Right cardiac atrium (tissue), 5 donors: ENCODE data around the gene PHACTR1. TPM values are rescaled to one million over a fixed set of nuclear protein-coding genes. Genes with fewer than 3 reads are reported as not detected.
A peak's percentile ranks its signal among the peaks of the same experiment; 100 is the strongest.

Source experiments
- ATAC-seq, 2 donors: fragments of 200-7000 bp; cut with Tn5 transposase; one replicate each; pipeline versions ENCODE4 v1.8.0 to v1.9.1; 2020; ENCODE audit warnings: moderate library complexity in 2 of 2, mild to moderate bottlenecking in 1 of 2
- DNase-seq, 3 donors: peaks; one replicate each; pipeline ENCODE4 v3.0.0-alpha.2; 2020
- H3K27ac ChIP-seq: one replicate; pipeline ENCODE4 v1.5.1; 2013; ENCODE audit warnings: mild to moderate bottlenecking, low read length, control low read depth, moderate library complexity
- H3K27me3 ChIP-seq: one replicate; pipeline ENCODE4 v1.6.1; 2013; ENCODE audit not compliant: control insufficient read depth, insufficient read depth
- H3K4me1 ChIP-seq: one replicate; pipeline ENCODE4 v1.6.1; 2013; ENCODE audit warnings: low read length; ENCODE audit not compliant: control insufficient read depth, insufficient read depth
- H3K4me3 ChIP-seq: one replicate; pipeline ENCODE4 v1.5.1; 2013; ENCODE audit warnings: low read length, control low read depth
- H3K9me3 ChIP-seq: one replicate; pipeline ENCODE4 v1.6.1; 2013; ENCODE audit warnings: low read length; ENCODE audit not compliant: control insufficient read depth
- WGBS: extraction: QIAGEN DNeasy Blood & Tissue Kit; methylation state at CpG from one replicate; pipeline ENCODE4 v1.1.7; 2013; 5-methylcytosine and 5-hydroxymethylcytosine counted together
- intact Hi-C, 4 donors: fragments of 100-400 bp; cut with DNase I; formaldehyde crosslinking; loops; one replicate each; pipeline versions ENCODE4 v1.11.0 to v1.14.0; 2022 to 2023
- polyA plus RNA-seq: library from polyadenylated mRNA; stranded (reverse); fragments of 200-250 nt; gene quantifications from one replicate; pipeline ENCODE4 v1.2.3, GENCODE V29; 2013
- total RNA-seq, 4 donors: library from RNA; stranded (reverse); fragmentation: NEBNext Ultra II Directional; extraction: Animal tissue kit (Norgen Biotek cat#: 25700); gene quantifications; one replicate each; pipeline ENCODE4 v1.2.1, GENCODE V29; 2021
- donor health status: healthy with polysubstance abuse.
- donor health status: DM: no; HTN: yes; CAD: no.
- donor health status: DM: no; HTN: no; CAD: no.
- donor health status: DM: no; HTN: yes; CAD: no; lungs with severe emphysema.
- donor health status: DM: yes; HTN: yes; CAD: no.

Gene PHACTR1
- total and polyA plus RNA-seq, 5 donors, result 7.3 to 29.4 (median 25.1) TPM

DNA sequence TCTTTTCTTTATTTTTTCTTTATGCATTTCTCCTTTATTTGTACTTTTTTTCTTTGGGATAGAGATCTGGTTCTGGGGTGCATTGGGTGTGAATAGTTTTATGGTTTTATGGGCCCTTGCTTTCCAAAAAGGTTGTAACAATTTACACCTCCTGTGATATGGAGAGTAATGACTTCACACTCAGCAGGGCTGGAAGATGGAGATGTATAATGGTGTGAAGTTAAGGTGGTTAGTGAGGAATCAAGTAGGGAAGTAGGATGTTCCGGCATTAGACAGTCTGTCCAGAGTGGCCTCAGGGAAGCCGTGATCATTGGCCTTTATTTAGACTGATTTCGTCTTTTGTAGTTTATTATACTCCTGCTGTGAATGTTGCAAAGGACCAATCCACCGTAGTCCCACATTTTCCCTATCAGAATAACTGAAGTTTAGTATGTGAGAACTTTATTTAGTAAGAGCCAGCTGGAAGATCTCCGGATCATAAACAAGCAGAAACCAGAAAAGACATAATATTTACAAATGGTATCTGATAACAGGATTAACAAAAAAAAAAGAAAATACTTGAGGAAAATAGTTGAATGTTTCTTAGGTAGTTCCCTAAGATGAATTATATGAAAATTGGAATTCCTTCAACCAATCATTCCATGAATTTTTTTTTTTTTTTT lies 356.2 kb downstream of the PHACTR1 start:
- Histone ChIP-seq H3K9me3 (no peaks in the 10 kb centered on the region), H3K27me3 (no peaks in the 10 kb centered on the region), H3K4me1 (peaks cover 10% of the 10 kb centered on the region), H3K27ac (no peak overlapping the region), H3K4me3 (no peak overlapping the region)
- ATAC-seq (no peak), DNase-seq (no peak)
- WGBS, result 83% methylated on average over 5 of the region's 5 CpGs
- intact Hi-C loops, result no loop called here

DNA sequence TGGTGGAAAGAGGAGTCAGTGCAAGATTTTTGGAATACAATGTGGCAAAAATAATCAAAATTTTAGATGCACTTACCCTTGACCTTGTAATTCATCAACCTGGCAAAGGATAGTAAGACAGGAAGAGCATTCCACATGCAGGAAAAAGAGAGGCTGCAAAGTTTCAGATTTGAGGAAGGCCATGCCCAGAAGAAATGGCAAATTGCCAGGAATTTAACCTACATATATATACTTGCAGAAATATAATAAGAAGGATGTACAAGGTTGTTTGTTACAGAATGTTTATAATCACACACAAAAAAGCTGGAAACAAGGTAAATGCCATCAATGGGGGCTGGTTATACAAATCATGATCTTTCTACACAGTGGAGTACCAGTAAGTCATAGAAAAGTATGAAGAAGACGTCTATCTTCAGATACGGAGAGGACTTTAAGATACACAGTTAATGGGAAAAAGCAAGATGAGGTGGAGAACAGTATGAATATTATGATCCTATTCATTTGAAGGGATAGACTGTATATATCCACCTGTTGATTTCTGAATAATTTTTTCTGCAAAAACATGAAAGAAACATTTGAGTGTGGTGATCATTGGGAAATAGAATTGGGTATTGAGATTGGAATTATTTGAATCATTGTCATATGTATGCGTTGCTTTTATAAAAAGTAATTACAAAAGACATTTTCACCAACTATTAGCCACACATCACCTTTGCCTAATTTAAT lies 358.0 kb downstream of the PHACTR1 start:
- DNase-seq (no peak), ATAC-seq (no peak)
- WGBS, result 93% methylated on average over 3 of the region's 3 CpGs
- no peak overlapping the region for H3K27ac ChIP-seq
- intact Hi-C loops, result no loop called here
- H3K4me3 ChIP-seq, result no peak overlapping the region
- no peaks in the 10 kb centered on the region for H3K27me3 ChIP-seq
- peaks cover 12% of the 10 kb centered on the region for H3K4me1 ChIP-seq
- no peaks in the 10 kb centered on the region for H3K9me3 ChIP-seq

DNA sequence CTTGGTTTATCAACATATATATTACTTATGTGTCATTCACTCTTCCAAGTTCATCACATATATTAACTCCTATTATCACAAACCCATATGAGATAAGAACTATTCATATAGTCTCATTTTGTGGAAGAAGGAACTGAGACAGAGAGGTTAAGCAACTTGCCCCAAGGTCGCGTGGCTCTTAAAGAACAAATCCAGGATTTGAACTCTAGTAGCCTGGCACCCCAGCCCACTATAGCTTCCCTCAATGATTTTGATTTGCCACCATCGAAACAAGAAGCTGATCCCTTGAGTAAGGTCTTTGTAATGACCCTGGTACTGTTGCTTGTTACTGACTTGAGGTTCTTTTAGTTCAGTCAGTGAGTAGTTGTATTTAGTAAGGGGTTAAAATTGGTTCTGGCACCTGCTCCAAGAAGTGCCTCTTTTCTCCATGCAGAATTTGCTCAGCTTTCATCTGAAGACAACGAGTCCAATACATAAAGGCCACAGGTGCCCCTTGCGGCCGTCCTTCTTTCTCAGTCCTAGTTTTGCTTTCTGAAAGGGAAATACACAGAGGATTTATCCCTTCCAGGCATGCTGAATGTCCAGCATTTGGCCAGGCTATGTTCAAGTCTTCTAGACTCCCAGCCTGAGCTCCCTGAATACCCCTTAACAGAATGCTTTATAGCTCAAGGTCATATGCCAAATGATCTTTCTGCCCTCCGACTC lies 358.7 kb downstream of the PHACTR1 start:
- no peak for ATAC-seq
- Histone ChIP-seq H3K4me1 (peaks cover 12% of the 10 kb centered on the region), H3K4me3 (no peak overlapping the region), H3K27ac (no peak overlapping the region), H3K27me3 (no peaks in the 10 kb centered on the region), H3K9me3 (no peaks in the 10 kb centered on the region)
- 86% methylated on average over 7 of the region's 7 CpGs for WGBS
- DNase-seq, result no peak
- intact Hi-C loops, result no loop called here

DNA sequence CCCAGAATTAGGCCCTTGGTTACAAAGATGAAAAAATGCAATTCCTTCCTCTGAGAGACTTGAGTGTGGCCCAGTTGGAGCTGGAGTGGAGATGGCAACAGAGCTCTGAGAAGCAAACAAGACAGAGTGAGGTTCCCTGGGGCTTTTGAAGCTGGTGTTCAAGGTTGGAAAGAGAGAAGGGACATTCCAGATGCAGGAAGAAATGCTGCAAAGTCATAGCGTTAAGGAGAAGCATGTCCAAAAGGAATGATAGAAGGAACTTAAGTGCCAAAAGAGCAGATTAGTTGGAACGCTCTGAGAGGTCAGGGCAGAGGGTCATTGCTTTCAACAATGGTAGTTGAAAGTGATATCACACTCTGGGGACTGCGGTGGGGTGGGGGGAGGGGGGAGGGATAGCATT lies 360.0 kb downstream of the PHACTR1 start:
- H3K27me3 ChIP-seq, result no peaks in the 10 kb centered on the region
- H3K4me3 ChIP-seq, result no peak overlapping the region
- H3K4me1 ChIP-seq, result peaks cover 12% of the 10 kb centered on the region
- peak; percentile 33 to 56 for ATAC-seq
- H3K9me3 ChIP-seq, result no peaks in the 10 kb centered on the region
- H3K27ac ChIP-seq, result no peak overlapping the region
- intact Hi-C loops, result no loop called here
- 16% methylated on average over 3 of the region's 3 CpGs for WGBS
- peak in 1 of 3 donors; percentile 57 for DNase-seq

DNA sequence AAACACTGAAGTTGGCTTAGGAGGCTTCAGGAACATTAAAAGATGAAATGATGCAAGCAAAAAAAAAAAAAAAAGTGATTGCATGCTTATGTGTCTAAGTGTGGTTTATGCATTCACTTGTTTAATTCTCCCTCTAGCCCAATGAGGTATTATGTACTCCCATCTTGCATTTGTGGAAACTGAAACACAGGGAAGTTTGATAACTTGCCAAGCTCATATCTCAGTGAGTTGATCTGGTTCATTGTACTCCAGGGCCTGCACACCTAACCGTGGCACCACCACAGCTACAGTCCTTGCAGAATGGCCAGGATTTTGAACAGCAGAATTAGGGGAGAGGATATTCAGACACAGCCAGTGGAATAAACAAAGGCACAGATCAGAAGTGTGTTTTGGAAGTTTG lies 360.6 kb downstream of the PHACTR1 start:
- H3K27me3 ChIP-seq, result no peaks in the 10 kb centered on the region
- WGBS, result 36% methylated on average over 1 of the region's 1 CpG
- intact Hi-C loops, result no loop called here
- H3K4me3 ChIP-seq, result no peak overlapping the region
- ATAC-seq (peak in 1 of 2 donors; percentile 19), DNase-seq (no peak)
- no peaks in the 10 kb centered on the region for H3K9me3 ChIP-seq
- peaks cover 12% of the 10 kb centered on the region for H3K4me1 ChIP-seq
- no peak overlapping the region for H3K27ac ChIP-seq

DNA sequence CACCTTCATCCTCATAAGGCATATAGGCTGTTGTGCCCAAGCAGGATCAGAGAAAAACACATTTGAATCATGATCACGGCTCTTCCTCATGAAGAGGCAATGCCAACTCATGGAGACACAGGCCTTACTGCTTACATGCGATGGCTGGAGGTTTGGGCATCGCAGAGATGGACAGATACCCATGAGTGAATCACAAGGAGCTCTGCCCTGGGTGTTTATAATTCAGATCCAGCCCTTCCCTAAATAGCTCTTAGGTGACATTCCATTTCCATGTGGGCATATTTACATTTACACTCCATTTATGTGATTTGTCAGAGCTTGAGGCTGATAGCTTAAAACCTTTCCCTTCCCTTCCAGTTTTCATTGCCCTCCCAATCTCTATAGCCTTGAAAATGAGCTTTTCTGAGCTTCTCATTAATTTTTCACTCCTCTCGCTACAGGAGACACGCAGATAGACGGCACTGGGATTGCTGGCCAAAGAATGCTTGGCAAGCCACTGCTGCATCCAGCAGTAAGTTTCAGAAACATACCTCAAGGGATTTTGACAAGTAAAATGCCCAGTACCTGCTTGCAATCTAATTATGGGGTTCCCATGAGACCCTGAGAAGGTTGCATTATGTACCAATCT lies 362.6 kb downstream of the PHACTR1 start:
- Histone ChIP-seq H3K27me3 (no peaks in the 10 kb centered on the region), H3K9me3 (no peaks in the 10 kb centered on the region), H3K4me1 (peaks cover 12% of the 10 kb centered on the region), H3K4me3 (no peak overlapping the region), H3K27ac (no peak overlapping the region)
- 64% methylated on average over 6 of the region's 6 CpGs for WGBS
- DNase-seq (peak in 1 of 3 donors; percentile 56), ATAC-seq (no peak)
- intact Hi-C loops, result no loop called here

DNA sequence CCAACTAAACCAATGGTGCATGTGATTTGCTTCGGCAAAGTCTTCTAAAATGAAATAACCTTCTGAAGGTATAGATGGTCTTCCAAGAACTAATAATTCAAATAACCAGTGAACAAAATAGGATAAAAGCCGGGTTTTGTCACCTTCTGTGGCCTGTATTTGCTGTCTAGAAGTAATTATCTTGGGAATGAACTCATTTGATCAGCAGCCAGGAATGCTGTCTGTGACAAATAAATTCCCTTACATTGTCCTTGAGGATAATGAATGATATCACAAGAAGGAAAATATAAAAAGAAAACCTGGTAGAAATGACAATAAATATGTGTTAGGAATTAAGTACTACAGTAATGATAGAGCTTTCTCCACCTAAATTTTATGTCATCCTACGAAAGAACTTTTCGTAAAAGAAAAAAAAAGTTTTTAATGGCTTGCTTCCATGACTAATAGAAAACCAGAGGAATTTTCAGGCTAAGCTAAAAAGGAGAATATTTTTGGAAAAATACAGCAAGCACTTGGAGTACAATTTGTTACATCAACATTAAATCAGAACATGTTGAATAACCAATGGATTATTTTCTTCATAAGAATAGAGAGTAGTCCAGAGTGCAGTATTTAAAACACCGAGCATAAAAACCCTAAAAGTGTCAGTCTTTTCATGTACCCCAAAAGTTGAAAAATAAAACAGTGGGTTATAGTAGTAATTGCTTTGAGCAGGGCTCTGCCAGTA lies 364.1 kb downstream of the PHACTR1 start:
- intact Hi-C loops, result no loop called here
- DNase-seq (no peak), ATAC-seq (no peak)
- WGBS, result 61% methylated on average over 5 of the region's 5 CpGs
- H3K4me3 ChIP-seq, result no peak overlapping the region
- peaks cover 12% of the 10 kb centered on the region for H3K4me1 ChIP-seq
- H3K9me3 ChIP-seq, result no peaks in the 10 kb centered on the region
- no peak overlapping the region for H3K27ac ChIP-seq
- no peaks in the 10 kb centered on the region for H3K27me3 ChIP-seq

DNA sequence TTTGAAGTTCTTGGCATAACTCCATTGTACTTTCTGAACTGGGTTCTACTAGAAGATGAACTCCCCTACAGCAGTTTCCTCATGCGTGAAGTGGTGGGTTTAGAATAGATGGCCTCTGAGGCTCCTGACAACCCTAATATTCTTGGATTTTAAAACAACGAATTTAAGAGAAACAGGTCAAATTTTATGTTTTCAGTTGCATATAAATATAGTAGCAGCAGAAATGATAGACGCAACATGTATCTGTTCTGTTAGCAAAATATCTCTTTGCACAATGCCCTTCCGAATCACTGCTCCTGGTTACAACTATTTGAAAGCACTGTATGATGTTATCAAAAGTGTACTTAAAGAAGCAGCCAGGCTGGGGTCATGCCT lies 364.6 kb downstream of the PHACTR1 start:
- no peak overlapping the region for H3K4me3 ChIP-seq
- ATAC-seq (no peak), DNase-seq (no peak)
- H3K4me1 ChIP-seq, result peaks cover 12% of the 10 kb centered on the region
- intact Hi-C loops, result no loop called here
- 88% methylated on average over 4 of the region's 4 CpGs for WGBS
- H3K27me3 ChIP-seq, result no peaks in the 10 kb centered on the region
- no peak overlapping the region for H3K27ac ChIP-seq
- no peaks in the 10 kb centered on the region for H3K9me3 ChIP-seq

DNA sequence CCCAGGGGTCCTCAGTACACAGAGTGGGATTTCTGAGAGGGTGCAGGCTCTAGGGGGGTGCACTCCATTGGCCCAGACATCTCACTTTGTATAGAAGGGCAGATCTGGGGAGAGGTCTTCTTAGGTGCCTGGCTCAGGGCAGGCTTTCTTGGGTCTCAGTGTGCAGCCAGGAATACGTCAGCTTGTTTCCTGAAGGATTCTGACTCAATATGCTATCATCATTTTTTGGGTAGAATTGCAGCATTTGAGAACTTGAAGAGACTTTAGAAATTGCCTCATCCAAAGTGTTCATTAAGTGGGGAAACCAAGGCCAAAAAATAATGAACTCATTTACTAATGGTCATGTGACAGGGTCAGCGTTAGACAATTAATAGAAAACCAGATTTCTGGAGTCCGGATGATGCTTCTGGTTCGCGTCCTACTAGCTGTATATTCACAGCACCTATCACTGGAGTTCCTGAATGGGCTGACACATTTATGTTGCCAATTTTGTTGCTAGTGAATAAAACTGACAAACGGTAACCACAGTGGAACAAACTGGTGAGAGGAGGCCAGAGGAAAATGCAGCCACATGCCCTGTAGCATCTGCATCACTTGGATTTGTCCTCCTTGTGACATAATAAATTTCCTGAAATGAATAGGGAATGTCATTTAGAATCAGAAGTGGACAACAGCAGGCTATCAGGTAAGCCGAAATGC lies 372.9 kb downstream of the PHACTR1 start:
- H3K4me1 ChIP-seq, result no peaks in the 10 kb centered on the region
- no peak overlapping the region for H3K27ac ChIP-seq
- WGBS, result 71% methylated on average over 7 of the region's 7 CpGs
- no peak overlapping the region for H3K4me3 ChIP-seq
- intact Hi-C loops, result no loop called here
- H3K27me3 ChIP-seq, result no peaks in the 10 kb centered on the region
- no peaks in the 10 kb centered on the region for H3K9me3 ChIP-seq
- DNase-seq (no peak), ATAC-seq (no peak)

DNA sequence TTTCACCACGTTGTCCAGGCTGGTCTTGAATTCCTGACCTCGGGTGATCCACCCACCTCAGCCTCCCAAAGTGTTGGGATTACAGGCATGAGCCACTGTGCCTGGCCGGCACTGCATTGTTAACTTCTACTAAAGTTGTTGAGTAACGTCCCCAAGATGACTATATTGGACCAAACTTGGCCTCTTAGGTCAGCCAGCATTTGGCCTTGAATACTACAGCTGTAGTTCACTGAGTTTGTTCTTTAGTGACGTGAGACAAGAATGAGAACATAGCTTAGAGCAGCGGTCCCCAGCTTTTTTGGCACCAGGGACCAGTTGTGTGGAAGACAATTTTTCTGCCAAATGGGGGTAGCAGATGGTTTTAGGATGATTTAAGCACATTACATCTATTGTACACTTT lies 374.6 kb downstream of the PHACTR1 start:
- no peak overlapping the region for H3K4me3 ChIP-seq
- DNase-seq (no peak), ATAC-seq (no peak)
- H3K9me3 ChIP-seq, result no peaks in the 10 kb centered on the region
- intact Hi-C loops, result no loop called here
- WGBS, result 71% methylated on average over 6 of the region's 6 CpGs
- H3K27ac ChIP-seq, result no peak overlapping the region
- no peaks in the 10 kb centered on the region for H3K4me1 ChIP-seq
- H3K27me3 ChIP-seq, result no peaks in the 10 kb centered on the region
